Ramos (cell line): ENCODE measurements around the gene COX7A2.

Experiments
- in situ Hi-C: fragments of 300-500 bp; cut with MboI; formaldehyde crosslinking; loops from one replicate; pipeline ENCODE4 v1.14.3; 2022; ENCODE audit warnings: low sequenced_read_pairs; ENCODE audit not compliant: unreplicated experiment

The COX7A2 gene

DNA sequence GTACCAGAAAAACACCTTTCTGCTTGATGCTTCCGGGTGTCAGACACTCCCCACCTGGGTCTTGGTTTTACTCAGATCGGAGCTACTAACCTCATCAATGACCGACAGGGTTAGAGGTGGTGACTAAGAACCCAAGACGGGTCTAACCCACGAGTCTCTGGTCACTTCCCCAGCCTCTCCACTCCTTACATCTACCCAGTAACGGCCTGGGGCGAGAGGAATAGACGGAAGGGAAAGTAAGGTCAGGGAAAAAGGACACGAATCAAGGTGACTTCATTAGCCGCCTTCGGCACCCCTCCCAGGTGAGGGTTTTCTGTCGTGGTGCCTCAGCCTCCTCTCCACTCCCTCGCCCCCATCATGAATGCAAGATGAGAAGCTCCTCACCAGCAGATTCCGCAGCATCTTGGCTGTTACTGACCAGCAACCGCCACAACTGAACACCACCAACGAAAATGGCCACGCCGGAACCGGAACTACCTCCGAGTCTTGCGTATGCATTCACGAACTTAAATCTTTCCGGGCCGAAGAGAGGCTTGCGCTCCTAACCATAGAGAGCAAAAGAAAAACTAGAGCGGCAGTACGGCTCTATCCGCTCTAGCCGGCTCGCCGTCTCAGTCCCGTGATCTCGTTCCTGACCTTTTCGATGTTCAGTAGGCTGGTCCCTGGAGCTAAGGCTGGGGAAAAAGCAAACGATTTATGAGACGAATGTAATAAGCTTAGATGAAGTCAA, at the start of gene COX7A2:
Gene COX7A2 (minus strand): TSS at position 469 of the 730 bp plus-strand sequence. CDS start 67 bp downstream, at position 402.
- in situ Hi-C loops, result no loop called here

DNA sequence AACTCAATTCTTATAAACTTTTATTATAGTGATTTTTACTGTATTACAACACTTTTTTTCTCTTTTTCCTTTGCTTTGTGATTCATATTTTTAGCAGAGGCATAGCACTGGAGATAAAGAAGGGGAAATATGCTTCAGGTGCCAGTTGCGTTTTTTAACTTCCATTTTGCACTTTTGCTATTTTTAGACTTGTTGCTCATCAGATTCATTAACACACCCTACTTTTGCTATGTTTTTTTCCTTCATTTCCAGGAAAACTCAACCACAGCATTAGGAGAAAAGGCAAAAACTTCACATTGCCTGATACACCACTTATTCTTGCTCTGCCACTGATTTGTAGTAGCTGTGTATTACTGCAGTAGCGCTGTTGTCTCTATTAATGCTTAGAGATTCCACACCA, 49.0 kb upstream of the COX7A2 start:
- in situ Hi-C loops, result loop anchor here (25.0 kb wide), 1 partner anchor 345 kb away; no protein-coding TSS in a partner anchor

- in situ Hi-C loops, result loop anchor here (25.0 kb wide), 1 partner anchor 346 kb away; no protein-coding TSS in a partner anchor
These were observed 48.1 kb upstream of the COX7A2 start for GRCh38 chr6:75291744-75292143.

GRCh38 chr6:75291331-75291730, 47.7 kb upstream of the COX7A2 start:
- in situ Hi-C loops, result loop anchor here (25.0 kb wide), 1 partner anchor 346 kb away; no protein-coding TSS in a partner anchor

DNA sequence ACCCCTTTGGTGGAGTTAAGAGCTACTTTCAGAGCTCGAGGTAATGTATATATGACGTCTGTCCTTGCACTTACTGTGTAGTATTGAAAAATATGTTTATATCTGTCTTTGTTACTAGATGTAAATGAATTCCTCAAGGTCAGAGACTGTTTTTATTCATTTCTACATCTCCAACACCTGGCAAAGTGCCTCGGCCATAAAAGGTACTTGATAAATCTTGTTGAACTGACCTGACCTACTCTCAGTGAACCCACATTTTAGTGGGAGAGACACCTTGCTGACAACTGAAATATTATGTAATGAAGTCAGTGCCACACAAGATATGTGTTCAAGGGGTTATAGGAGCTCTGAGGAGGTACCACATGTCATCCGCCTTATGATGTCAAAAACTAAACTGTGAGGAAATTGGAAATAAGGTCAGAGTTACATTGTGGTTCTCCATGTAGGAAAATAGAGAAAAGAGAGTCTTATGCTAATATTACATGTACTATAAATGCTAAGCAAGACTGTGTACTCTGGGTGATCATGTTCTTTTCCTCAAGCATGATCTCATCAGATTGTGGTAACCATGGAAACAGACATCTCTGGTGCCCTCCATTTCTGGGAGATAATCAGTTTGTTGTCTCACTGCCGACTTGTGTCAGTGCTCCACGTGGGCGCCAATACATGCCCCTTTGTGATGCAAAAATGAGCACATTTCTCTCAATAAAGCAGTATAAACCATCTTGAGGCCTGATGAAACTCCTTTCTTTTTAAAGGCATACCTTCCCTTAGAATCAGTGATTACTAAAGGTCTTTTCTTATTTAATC, 46.7 kb upstream of the COX7A2 start:
- in situ Hi-C loops, result loop anchor here (25.0 kb wide), 1 partner anchor 347 kb away; no protein-coding TSS in a partner anchor

DNA sequence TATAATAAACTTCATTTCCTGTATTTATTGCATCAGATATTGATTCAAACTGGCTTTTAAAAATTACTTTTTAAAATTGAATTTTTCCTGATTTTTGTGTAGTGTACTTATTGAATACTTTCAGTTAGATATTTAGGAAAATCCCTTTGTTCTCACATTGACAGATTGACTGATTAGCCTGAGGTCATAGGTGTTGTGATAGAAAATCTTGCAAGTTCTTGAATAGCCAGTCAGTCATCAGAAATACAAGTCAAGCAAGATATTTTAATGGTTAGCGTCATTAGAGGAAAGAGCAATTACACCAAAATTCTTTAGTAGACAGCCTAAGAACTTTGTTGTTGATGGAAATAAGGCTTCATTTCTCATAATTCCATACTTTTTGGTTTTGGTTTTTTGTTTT, 44.4 kb upstream of the COX7A2 start:
- in situ Hi-C loops, result loop anchor here (25.0 kb wide), 1 partner anchor 349 kb away; no protein-coding TSS in a partner anchor

GRCh38 chr6:75287424-75287823, 43.8 kb upstream of the COX7A2 start:
- in situ Hi-C loops, result loop anchor here (25.0 kb wide), 1 partner anchor 350 kb away; no protein-coding TSS in a partner anchor

- in situ Hi-C loops, result loop anchor here (25.0 kb wide), 1 partner anchor 350 kb away; no protein-coding TSS in a partner anchor
These were observed 43.4 kb upstream of the COX7A2 start for GRCh38 chr6:75286955-75287354.

DNA sequence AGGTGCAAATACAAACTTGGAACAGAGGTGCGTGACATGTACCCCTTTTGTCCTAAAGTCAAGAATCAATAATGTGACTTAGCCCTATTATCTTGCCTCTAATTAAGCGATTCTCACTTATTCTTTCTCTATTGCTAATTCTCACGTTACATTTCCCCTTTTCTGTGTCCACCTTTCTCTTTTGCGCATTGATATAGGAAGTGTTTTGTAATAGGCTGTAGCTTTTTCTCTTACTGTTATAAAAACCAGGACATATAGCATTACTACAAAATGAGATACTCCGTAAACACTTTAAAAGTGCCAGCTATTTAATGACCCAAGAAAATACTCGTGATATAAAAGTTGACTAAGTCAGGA, 41.7 kb upstream of the COX7A2 start:
- in situ Hi-C loops, result loop anchor here (25.0 kb wide), 1 partner anchor 352 kb away; no protein-coding TSS in a partner anchor

GRCh38 chr6:75284632-75285282, 41.2 kb upstream of the COX7A2 start, which contains the start of gene TMEM30A:
TMEM30A (minus strand) TSS chr6:75284792; CDS start chr6:75284638, 154 bp downstream.
- in situ Hi-C loops, result loop anchor here (25.0 kb wide), 1 partner anchor 353 kb away; no protein-coding TSS in a partner anchor

DNA sequence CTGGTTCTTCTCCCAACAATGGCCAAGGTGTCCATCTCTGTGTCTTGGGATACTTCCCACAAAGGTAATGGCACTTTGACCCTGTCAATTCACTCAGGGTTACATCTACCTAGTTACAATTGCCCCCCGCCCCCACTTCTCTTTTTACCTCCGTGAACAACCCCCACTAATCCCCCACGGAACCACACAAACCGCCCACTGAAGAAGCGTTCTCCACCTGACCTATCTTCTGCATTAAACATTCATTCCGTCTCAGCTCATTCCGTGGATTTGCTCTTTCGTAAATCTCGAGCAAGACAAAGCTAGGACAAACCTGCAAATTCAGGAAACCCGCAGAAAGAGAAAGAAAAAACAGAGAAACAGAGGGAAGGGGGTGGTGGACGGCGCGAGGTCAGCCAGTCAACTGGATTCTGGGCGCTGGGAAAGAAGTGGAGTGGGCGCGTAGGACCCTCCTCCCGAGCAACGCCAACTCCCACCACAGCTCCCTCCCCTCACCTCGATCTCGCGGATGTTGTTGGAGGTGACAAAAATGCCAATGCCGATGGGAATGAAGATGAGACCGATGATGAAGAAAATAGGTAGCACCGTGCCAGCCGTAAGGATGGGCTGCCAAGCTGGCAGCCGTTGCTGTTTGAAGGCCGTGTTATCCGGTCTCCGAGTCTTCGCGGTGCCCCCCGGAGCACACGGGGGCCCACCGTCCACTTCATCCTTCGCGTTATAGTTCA, 40.5 kb upstream of the COX7A2 start:
- in situ Hi-C loops, result loop anchor here (25.0 kb wide), 1 partner anchor 353 kb away; no protein-coding TSS in a partner anchor

DNA sequence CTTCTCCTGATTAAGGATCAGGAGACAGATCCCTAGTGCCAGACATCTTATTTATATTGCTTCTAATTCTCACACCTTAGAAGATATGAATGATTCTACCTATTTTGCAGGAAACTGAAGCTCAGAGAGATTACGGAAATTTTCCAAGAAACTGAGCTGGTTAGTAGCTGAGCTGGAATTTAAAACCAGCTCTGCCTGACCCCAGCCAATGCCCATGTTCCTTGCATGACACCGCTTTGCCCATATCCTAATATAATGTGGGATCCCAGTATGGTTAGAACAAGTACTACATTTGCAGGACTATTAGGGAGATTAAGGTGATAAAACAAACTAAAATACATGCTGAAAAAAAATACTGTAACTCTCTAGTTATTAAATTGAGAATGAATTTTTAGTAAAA, 39.1 kb upstream of the COX7A2 start:
- in situ Hi-C loops, result loop anchor here (25.0 kb wide), 1 partner anchor 355 kb away; no protein-coding TSS in a partner anchor

- in situ Hi-C loops, result loop anchor here (25.0 kb wide), 1 partner anchor 356 kb away; no protein-coding TSS in a partner anchor
These were observed 38.1 kb upstream of the COX7A2 start for GRCh38 chr6:75281653-75282052.

- in situ Hi-C loops, result loop anchor here (25.0 kb wide), 1 partner anchor 357 kb away; no protein-coding TSS in a partner anchor
These were observed 36.7 kb upstream of the COX7A2 start for GRCh38 chr6:75280131-75280855.

- in situ Hi-C loops, result loop anchor here (25.0 kb wide), 1 partner anchor 358 kb away; no protein-coding TSS in a partner anchor
These were observed 35.8 kb upstream of the COX7A2 start for GRCh38 chr6:75279418-75279817.

DNA sequence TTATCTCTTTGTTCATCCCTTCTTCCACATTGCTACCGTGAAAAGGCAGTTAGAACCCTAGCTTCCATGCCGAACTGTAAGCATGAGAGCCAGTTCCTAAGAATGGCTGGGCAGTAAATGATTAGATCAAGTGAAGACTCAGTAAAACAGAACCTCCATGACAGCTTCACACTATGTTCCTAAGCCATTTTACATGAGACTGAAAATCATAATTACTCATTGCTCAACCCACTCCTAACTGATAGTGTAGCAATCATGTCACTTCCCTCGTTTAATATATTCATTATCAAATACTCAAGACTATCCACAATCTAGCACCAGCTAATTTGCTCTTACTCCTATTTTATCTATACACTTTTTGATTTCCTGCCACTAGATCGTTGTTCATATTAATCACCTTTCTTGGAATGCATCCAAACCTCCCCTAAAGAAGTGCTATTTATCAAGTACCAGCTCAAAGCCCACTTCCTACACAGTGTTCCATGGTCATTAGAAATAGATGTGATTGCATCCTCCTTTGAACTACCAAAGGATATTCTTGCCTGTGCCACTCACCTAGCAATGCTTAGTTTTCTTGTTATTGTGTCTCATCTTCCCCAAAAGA, 35.0 kb upstream of the COX7A2 start:
- in situ Hi-C loops, result loop anchor here (25.0 kb wide), 1 partner anchor 359 kb away; no protein-coding TSS in a partner anchor

DNA sequence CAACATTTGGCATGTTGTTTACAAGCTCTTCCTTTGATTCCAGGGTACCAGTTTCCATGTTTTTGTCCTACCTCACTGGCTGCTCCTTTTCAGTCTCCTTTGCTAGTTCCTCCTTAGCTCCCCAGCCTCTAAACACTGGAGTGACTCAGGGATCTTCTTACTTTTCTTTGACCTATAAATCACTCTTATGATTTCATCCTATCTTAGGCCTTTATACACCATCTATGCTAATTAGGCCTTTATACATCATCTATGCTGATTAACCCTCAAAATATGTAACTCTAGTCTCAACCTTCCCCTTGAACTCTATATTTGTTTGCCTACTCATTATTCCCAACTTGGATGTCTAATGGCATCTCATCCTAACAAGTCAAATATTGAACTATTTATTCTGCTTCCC, 31.5 kb upstream of the COX7A2 start:
- in situ Hi-C loops, result loop anchor here (25.0 kb wide), 1 partner anchor 362 kb away; no protein-coding TSS in a partner anchor

DNA sequence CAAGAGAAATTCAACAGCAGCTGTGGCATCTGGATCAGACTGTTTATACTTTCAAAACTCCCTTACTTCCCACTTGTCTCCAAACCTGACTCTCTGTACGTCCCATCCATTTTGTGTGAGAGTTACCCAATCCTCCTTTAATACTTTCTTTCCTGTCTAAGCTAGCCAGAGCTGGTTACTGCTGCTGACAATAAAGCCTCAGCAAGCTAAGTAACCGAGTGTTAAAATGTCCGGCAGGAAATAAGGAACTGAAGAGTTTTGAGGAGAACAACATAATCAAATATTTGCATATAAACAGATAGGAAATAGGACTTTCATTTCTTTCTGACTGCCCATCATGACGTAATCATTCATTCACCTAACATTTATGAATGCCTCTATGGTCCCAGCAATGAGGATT, 29.4 kb upstream of the COX7A2 start:
- in situ Hi-C loops, result no loop called here
